ENCODE results near the gene NWD2.

Gene NWD2

DNA sequence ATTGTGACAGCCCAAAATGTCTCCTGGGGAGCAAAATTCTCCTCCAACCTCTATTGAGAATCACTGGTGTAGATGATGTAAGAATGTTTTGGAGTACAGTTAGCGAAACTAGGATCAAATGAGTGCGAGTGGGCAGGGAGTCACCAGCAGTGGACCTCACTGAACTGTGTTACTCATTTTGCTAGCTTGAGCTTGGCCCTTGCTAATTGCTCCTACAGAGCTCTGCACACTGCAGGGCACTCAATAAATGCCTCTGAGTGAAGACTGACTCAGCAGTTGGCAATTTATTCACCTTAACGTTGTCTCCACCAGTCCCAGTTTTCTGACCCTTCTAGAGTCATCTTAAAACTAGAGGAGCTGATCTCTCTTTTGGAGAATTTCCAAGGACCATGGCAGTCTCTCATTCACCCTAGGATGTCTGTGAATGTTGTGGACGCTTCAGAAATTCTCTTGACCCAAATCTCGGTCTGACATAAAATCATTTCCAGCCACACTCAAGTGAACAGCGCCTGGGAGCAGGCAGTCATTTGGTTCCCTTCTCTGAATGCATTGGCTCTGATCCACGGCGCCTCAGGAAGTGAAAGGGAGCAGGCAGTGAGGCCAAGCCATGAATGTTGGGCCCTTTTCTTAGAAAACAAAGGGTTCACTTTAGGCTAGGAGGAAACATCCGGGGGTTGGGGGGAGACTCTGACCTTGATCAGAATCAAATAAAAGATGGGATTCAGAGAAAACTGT is 148.1 kb downstream of the NWD2 start:
- no peak for TF ChIP-seq SIN3A (IDR thresholded peaks at IDR 0.05; ENCODE audit: borderline replicate concordance, insufficient read depth, low read length)
- no peak for TF ChIP-seq FOXP2 (optimal IDR thresholded peaks at IDR 0.05; ENCODE audit: borderline replicate concordance, extremely low read depth, extremely low read length, insufficient read depth)
- TF ChIP-seq, protein P1, sequence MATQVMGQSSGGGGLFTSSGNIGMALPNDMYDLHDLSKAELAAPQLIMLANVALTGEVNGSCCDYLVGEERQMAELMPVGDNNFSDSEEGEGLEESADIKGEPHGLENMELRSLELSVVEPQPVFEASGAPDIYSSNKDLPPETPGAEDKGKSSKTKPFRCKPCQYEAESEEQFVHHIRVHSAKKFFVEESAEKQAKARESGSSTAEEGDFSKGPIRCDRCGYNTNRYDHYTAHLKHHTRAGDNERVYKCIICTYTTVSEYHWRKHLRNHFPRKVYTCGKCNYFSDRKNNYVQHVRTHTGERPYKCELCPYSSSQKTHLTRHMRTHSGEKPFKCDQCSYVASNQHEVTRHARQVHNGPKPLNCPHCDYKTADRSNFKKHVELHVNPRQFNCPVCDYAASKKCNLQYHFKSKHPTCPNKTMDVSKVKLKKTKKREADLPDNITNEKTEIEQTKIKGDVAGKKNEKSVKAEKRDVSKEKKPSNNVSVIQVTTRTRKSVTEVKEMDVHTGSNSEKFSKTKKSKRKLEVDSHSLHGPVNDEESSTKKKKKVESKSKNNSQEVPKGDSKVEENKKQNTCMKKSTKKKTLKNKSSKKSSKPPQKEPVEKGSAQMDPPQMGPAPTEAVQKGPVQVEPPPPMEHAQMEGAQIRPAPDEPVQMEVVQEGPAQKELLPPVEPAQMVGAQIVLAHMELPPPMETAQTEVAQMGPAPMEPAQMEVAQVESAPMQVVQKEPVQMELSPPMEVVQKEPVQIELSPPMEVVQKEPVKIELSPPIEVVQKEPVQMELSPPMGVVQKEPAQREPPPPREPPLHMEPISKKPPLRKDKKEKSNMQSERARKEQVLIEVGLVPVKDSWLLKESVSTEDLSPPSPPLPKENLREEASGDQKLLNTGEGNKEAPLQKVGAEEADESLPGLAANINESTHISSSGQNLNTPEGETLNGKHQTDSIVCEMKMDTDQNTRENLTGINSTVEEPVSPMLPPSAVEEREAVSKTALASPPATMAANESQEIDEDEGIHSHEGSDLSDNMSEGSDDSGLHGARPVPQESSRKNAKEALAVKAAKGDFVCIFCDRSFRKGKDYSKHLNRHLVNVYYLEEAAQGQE (IDR thresholded peaks at IDR 0.05; ENCODE audit: insufficient read depth in 1 of 2, low read depth in 2 of 2, low read length in 2 of 2), result no peak
- TF ChIP-seq POLR2AphosphoS5 (IDR thresholded peaks at IDR 0.05; ENCODE audit: low read depth, low read length), result no peak
- no peak for TF ChIP-seq TAF1 (IDR thresholded peaks at IDR 0.05; ENCODE audit: borderline replicate concordance, insufficient read depth, low read length)

DNA sequence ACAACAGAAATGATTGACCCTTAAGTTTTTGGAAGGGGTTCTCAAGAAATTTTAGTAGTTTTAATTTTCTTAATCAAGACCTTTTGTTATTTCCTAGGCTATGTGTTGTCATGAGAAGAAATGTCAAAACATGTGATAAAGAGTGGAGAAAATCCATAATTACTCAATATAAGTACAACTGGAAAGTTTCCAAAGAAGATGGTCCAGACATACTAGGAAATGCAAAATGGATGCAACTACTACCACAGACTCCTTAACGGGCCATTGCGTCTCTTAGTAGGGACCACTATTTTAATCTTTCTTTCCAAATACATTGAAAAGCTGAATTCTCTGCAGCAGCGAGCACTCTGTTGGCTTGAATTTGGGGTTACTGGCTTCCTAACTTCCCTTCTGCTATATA is 148.8 kb downstream of the NWD2 start:
- TF ChIP-seq SIN3A (IDR thresholded peaks at IDR 0.05; ENCODE audit: borderline replicate concordance, insufficient read depth, low read length) (no peak), POLR2AphosphoS5 (IDR thresholded peaks at IDR 0.05; ENCODE audit: low read depth, low read length) (no peak), FOXP2 (optimal IDR thresholded peaks at IDR 0.05; ENCODE audit: borderline replicate concordance, extremely low read depth, extremely low read length, insufficient read depth) (no peak), TAF1 (IDR thresholded peaks at IDR 0.05; ENCODE audit: borderline replicate concordance, insufficient read depth, low read length) (no peak)
- TF ChIP-seq, protein P1 (IDR thresholded peaks at IDR 0.05; ENCODE audit: insufficient read depth in 1 of 2, low read depth in 2 of 2, low read length in 2 of 2), result no peak

DNA sequence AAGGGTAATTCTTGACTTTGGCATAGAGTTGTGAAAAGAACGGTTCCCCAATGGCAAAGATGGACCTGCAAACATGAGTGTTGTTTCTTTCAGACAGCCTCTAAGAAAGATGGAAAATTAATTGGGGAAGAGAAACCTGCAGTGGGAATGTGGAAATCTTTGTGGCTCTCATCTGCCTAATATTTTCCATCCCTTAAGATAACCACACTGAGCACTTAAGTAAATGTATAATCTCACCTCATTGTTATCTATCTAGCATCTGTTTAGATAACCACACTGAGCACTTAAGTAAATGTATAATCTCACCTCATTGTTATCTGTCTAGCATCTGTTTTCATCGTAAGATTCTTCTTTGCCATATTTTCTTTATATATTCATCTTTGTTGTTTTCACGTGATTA is 149.3 kb downstream of the NWD2 start:
- TF ChIP-seq POLR2AphosphoS5 (IDR thresholded peaks at IDR 0.05; ENCODE audit: low read depth, low read length), result no peak
- TF ChIP-seq FOXP2 (optimal IDR thresholded peaks at IDR 0.05; ENCODE audit: borderline replicate concordance, extremely low read depth, extremely low read length, insufficient read depth), result no peak
- TF ChIP-seq, protein P1 (IDR thresholded peaks at IDR 0.05; ENCODE audit: insufficient read depth in 1 of 2, low read depth in 2 of 2, low read length in 2 of 2), result no peak
- no peak for TF ChIP-seq SIN3A (IDR thresholded peaks at IDR 0.05; ENCODE audit: borderline replicate concordance, insufficient read depth, low read length)
- no peak for TF ChIP-seq TAF1 (IDR thresholded peaks at IDR 0.05; ENCODE audit: borderline replicate concordance, insufficient read depth, low read length)

DNA sequence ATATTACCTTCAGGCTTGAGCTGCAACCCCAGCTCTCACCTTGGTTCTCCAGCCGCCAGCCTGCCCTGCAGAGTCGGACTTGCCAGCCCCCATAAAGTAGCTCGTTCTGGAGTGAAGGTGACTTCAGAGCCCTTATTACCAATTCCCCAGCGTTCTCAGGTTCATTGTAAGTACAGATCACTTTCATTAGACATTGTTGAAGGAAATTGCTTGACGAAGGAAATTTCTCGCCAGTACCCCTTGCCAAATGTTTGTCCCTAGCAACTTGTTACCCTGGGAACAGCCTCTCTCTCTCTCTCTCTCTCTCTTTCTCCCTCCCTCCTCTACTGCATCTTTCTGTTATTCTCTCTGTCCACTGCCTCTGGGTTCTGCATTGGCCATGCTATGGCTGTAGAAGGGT is 153.0 kb downstream of the NWD2 start:
- TF ChIP-seq SIN3A (IDR thresholded peaks at IDR 0.05; ENCODE audit: borderline replicate concordance, insufficient read depth, low read length), result no peak
- TF ChIP-seq, protein P1 (IDR thresholded peaks at IDR 0.05; ENCODE audit: insufficient read depth in 1 of 2, low read depth in 2 of 2, low read length in 2 of 2), result no peak
- no peak for TF ChIP-seq FOXP2 (optimal IDR thresholded peaks at IDR 0.05; ENCODE audit: borderline replicate concordance, extremely low read depth, extremely low read length, insufficient read depth)
- no peak for TF ChIP-seq TAF1 (IDR thresholded peaks at IDR 0.05; ENCODE audit: borderline replicate concordance, insufficient read depth, low read length)
- no peak for TF ChIP-seq POLR2AphosphoS5 (IDR thresholded peaks at IDR 0.05; ENCODE audit: low read depth, low read length)

Data from PFSK-1 (cell line).